ENCODE measurements around the gene KRTAP2-1.
"Not testable (repeated sequence)": the region's sequence is repeated elsewhere in the genome, so short reads cannot be mapped to it uniquely, and the experiment has no call there.

Gene KRTAP2-1

DNA sequence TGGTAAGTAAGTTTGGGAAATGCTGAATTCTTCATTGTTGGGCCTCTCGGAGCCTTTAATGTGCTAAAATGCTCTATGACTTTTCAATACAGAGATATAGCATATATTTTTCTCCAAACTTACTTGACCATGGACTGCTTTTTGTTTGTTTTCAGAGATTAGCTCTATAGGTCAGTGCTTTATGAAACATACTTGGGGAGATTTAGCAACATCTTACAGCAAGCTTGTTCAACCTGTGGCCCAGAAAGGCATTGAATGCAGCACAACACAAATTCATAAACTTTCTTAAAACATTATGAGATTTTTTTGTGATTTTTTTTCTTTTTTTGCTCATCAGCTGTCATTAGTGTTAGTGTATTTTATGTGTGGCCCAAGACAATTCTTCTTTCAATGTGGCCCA, 37.2 kb downstream of the KRTAP2-1 start:
- in situ Hi-C loops (cut with HindIII; ENCODE audit: low sequenced_read_pairs), result no loop called here
- no peak for DNase-seq (ENCODE audit: low read depth)
- TF ChIP-seq, protein P1, sequence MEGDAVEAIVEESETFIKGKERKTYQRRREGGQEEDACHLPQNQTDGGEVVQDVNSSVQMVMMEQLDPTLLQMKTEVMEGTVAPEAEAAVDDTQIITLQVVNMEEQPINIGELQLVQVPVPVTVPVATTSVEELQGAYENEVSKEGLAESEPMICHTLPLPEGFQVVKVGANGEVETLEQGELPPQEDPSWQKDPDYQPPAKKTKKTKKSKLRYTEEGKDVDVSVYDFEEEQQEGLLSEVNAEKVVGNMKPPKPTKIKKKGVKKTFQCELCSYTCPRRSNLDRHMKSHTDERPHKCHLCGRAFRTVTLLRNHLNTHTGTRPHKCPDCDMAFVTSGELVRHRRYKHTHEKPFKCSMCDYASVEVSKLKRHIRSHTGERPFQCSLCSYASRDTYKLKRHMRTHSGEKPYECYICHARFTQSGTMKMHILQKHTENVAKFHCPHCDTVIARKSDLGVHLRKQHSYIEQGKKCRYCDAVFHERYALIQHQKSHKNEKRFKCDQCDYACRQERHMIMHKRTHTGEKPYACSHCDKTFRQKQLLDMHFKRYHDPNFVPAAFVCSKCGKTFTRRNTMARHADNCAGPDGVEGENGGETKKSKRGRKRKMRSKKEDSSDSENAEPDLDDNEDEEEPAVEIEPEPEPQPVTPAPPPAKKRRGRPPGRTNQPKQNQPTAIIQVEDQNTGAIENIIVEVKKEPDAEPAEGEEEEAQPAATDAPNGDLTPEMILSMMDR (IDR thresholded peaks at IDR 0.05; ENCODE audit: low read depth, low read length, missing control alignments), result no peak
- H3K4me3 ChIP-seq (ENCODE audit: low read depth, low read length), result no peak overlapping the region

DNA sequence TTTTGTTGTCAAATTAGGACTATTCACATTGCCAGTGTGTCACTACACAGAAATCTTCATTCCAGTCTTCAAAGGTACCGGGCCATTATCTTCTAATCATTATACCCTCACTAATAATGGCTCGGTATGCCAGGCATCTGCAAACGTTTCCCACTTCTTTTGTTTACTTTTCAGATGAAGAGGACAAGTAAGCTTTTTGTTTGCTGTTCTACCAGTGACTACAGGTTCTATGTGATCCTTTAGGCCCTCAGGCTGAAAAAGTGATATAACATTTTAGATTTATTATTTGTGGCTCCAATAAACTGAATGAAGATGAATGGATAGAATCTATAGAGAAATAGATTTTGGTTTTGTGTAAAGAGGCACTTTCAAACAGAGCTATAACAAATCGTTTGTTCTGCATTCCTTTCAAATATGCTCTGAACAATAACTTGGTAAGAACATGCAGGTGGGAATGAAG, 37.8 kb downstream of the KRTAP2-1 start:
- in situ Hi-C loops (cut with HindIII; ENCODE audit: low sequenced_read_pairs), result no loop called here
- DNase-seq (ENCODE audit: low read depth), result no peak
- no peak overlapping the region for H3K4me3 ChIP-seq (ENCODE audit: low read depth, low read length)
- TF ChIP-seq, protein P1 (IDR thresholded peaks at IDR 0.05; ENCODE audit: low read depth, low read length, missing control alignments), result no peak

DNA sequence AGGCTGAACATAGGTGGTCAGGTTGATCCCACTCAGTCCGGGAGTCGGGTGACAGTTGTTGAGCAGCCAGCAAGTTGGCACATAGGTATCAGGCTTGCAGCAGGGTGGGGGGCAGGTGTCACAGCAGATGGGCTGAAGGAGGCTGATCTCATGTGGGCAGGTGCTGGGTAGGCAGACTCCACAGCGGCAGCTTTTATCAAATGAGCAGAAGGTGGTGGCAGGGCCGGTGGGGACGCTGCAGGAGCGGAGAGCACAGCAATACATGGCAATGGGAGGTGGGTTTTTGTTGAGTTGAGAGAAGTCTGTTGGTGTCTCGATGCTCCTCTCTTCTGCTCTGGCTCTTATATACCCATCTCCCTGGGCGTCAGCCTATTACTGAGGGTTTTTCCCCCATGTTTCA, 38.3 kb downstream of the KRTAP2-1 start, which contains the start of gene KRTAP3-1:
Gene KRTAP3-1 (minus strand): TSS at position 318 of the 400 bp plus-strand sequence. CDS start 54 bp downstream, at position 264.
- no peak for DNase-seq (ENCODE audit: low read depth)
- H3K4me3 ChIP-seq (ENCODE audit: low read depth, low read length), result no peak within 1 kb of the TSS
- TF ChIP-seq, protein P1 (IDR thresholded peaks at IDR 0.05; ENCODE audit: low read depth, low read length, missing control alignments), result no peak
- in situ Hi-C loops (cut with HindIII; ENCODE audit: low sequenced_read_pairs), result no loop called here

DNA sequence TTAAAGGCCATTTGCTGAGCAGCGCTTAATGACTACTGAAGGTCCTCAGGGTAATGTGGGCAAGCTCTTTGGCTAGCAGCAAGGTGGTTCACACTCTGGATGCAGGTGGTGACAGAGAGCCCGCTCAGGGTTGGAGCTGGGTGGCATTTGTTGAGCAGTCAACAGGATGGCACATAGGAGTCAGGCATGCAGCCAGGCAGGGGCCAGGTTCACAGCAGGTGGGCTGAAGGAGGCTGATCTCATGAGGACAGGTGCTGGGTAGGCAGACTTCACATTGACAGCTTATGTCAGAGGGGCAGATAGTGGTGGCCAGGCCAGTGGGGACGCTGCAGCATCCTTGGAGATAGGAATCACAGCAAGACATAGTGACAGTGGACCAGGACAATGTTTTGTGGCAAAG, 42.7 kb downstream of the KRTAP2-1 start:
- in situ Hi-C loops (cut with HindIII; ENCODE audit: low sequenced_read_pairs), result no loop called here
- TF ChIP-seq, protein P1 (IDR thresholded peaks at IDR 0.05; ENCODE audit: low read depth, low read length, missing control alignments), result no peak
- no peak overlapping the region for H3K4me3 ChIP-seq (ENCODE audit: low read depth, low read length)
- no peak for DNase-seq (ENCODE audit: low read depth)

DNA sequence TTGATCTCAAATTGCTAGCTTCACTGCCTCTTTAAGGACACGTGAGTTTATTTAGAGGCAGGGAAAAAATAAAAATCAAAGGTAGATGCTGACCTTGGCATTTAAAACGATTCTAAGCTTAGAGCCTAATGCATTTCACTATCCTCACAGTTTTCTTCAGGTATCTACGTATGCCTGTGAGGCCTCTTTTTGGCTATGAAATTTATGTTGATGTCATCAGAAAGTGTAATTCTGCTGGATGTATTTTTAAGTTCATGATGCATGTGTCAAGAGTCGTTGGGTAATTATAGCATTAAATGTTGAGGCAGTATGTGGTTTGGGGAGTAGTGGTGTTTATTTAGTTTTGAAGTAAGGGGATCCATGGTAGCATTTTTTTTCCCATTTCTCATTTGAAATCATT, 43.2 kb downstream of the KRTAP2-1 start:
- TF ChIP-seq, protein P1 (IDR thresholded peaks at IDR 0.05; ENCODE audit: low read depth, low read length, missing control alignments), result no peak
- no peak for DNase-seq (ENCODE audit: low read depth)
- in situ Hi-C loops (cut with HindIII; ENCODE audit: low sequenced_read_pairs), result no loop called here
- H3K4me3 ChIP-seq (ENCODE audit: low read depth, low read length), result no peak overlapping the region

DNA sequence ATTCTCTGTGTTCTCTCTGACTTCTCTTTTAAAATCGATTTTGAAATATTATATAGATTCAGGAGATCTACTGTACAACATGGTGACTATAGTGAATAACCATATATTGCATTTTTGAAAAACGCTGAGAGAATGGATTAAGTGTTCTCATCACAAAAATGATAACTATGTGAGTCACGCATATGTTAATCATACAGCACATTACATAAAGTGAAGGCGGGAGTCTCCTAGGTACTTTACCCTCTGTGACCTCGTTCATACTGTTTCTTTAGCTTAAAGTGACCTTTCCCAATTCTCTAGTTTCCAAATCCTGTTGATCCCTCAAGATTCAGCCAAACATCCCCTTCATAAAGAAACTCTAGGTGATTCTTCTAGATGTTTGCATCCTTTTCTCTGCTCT, 44.3 kb downstream of the KRTAP2-1 start:
- no peak overlapping the region for H3K4me3 ChIP-seq (ENCODE audit: low read depth, low read length)
- TF ChIP-seq, protein P1 (IDR thresholded peaks at IDR 0.05; ENCODE audit: low read depth, low read length, missing control alignments), result no peak
- no peak for DNase-seq (ENCODE audit: low read depth)
- in situ Hi-C loops (cut with HindIII; ENCODE audit: low sequenced_read_pairs), result no loop called here

DNA sequence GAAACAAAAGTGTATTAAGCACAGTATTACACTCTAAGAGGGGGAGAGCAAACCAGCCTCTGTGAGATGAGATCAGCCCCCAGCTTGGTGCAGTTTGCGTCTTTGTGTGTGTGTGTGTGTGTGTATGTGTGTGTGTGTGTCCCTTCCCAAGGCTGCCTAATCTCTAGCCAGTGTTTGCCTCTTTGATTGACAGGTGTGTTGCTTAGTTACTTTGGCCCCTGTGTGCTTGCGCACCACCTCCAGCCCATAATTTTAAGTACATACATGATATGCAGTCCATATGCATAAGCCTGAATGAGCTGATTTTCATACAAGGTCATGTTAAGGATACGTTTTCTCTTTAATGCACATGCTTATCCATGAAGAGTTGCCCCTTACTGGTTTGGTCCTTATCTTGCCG, 45.3 kb downstream of the KRTAP2-1 start:
- no peak overlapping the region for H3K4me3 ChIP-seq (ENCODE audit: low read depth, low read length)
- in situ Hi-C loops (cut with HindIII; ENCODE audit: low sequenced_read_pairs), result no loop called here
- TF ChIP-seq, protein P1 (IDR thresholded peaks at IDR 0.05; ENCODE audit: low read depth, low read length, missing control alignments), result no peak
- DNase-seq (ENCODE audit: low read depth), result no peak

DNA sequence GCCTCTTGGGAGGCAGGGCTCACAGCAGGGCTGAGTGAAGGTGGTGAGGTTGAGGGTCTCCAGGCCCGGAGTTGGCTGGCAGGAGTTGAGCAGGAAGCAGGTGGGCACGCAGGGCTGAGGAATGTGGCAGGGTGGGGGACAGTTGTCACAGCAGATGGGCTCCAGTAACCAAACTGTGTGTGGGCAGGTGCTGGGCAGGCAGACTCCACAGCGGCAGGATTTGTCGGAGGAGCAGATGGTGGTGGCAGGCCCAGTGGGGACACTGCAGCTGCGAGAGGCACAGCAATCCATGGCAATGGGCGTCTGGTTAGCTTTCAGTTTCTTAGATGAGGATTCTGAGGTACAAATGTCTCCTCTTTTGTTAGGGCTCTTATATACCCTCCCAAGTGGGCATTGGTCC, 47.6 kb downstream of the KRTAP2-1 start, which contains the start of gene KRTAP3-2:
Gene KRTAP3-2 (minus strand): TSS at position 344 of the 400 bp plus-strand sequence. CDS start 53 bp downstream, at position 291.
- in situ Hi-C loops (cut with HindIII; ENCODE audit: low sequenced_read_pairs); H3K4me3 ChIP-seq (ENCODE audit: low read depth, low read length); DNase-seq (ENCODE audit: low read depth): not testable (repeated sequence)
